Lower leg skin (tissue), 4 donors: Measurements from ENCODE around the gene MLC1. TPM values are rescaled to one million over a fixed set of nuclear protein-coding genes. Genes with fewer than 3 reads are reported as not detected.
"Not testable (repeated sequence)": the region's sequence is repeated elsewhere in the genome, so short reads cannot be mapped to it uniquely, and the experiment has no call there.

Experiments used
- DNase-seq, 2 donors: peaks; one replicate each; pipeline ENCODE4 v3.0.0-alpha.2; 2019; ENCODE audit warnings: low spot score in 2 of 2
- H3K4me3 ChIP-seq: fragments of 200-600 bp; sonication (generic); 2 replicates; pipeline ENCODE4 v1.5.1; 2017; ENCODE audit warnings: mild to moderate bottlenecking, low read depth; ENCODE audit not compliant: poor library complexity, severe bottlenecking
- CTCF ChIP-seq, 3 donors: fragments of 450-650 bp; IDR thresholded peaks; one replicate each; pipeline ENCODE4 v1.5.1; 2016; ENCODE audit warnings: antibody characterized with exemption in 3 of 3, mild to moderate bottlenecking in 3 of 3, moderate library complexity in 2 of 3
- POLR2A ChIP-seq, 2 donors: fragments of 450-650 bp; IDR thresholded peaks; one replicate each; pipeline ENCODE4 v1.6.1; 2016 to 2017; ENCODE audit warnings: antibody characterized with exemption in 2 of 2, mild to moderate bottlenecking in 1 of 2, moderate library complexity in 1 of 2
- WGBS, 2 donors: methylation state at CpG; one replicate each; pipeline ENCODE4 v1.1.5; 2018; 5-methylcytosine and 5-hydroxymethylcytosine counted together
- intact Hi-C: fragments of 100-400 bp; cut with DNase I; formaldehyde crosslinking; loops from one replicate; pipeline ENCODE4 v1.15.0; 2023; ENCODE audit warnings: low total_unique reads
- total RNA-seq, 4 donors: library from RNA; depleted of rRNA; stranded (reverse); fragments of >200 nt; gene quantifications; one replicate each; pipeline ENCODE4 v1.1.0, GENCODE V29; 2016

MLC1 gene
- total RNA-seq, 4 donors from 2014 or later: 0.15 to 2.1 (median 1.0) TPM

- no peak for DNase-seq
- intact Hi-C loops: no loop called here
- 83 to 90% methylated on average over 11 of the region's 11 CpGs for WGBS, 2 donors
- TF ChIP-seq POLR2A (IDR thresholded peaks at IDR 0.05) (no peak), CTCF (IDR thresholded peaks at IDR 0.05) (no peak)
- H3K4me3 ChIP-seq: no peak overlapping the region
Observed at GRCh38 chr22:50089231-50089630, 4.0 kb upstream of the MLC1 start.

DNA sequence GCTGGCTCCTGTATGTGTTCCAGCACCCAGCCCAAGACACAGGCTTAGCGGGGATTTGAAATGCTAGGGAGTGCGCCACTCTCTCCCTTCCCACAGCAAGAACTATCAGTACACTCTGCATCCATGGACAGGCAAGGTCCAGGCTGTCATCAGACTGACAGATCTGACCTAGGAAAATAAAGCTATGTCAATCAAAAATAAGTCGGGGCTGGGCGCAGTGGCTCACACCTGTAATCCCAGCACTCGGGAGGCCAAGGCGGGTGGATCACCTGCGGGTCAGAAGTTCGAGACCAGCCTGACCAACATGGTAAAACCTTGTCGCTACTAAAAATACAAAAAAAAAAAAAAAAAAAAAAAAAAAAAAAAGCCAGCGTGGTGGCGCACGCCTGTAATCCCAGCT is 2.9 kb upstream of the MLC1 start:
- intact Hi-C loops: no loop called here
- H3K4me3 ChIP-seq: no peak overlapping the region
- DNase-seq: no peak
- WGBS, 2 donors: 97 to 98% methylated on average over 12 of the region's 12 CpGs
- TF ChIP-seq CTCF (IDR thresholded peaks at IDR 0.05) (no peak), POLR2A (IDR thresholded peaks at IDR 0.05) (no peak)

GRCh38 chr22:50087646-50088045 is 2.4 kb upstream of the MLC1 start:
- H3K4me3 ChIP-seq: no peak overlapping the region
- TF ChIP-seq POLR2A (IDR thresholded peaks at IDR 0.05): no peak
- TF ChIP-seq CTCF (IDR thresholded peaks at IDR 0.05): no peak
- intact Hi-C loops: no loop called here
- no peak for DNase-seq
- 80 to 90% methylated on average over 12 of the region's 12 CpGs for WGBS, 2 donors

DNA sequence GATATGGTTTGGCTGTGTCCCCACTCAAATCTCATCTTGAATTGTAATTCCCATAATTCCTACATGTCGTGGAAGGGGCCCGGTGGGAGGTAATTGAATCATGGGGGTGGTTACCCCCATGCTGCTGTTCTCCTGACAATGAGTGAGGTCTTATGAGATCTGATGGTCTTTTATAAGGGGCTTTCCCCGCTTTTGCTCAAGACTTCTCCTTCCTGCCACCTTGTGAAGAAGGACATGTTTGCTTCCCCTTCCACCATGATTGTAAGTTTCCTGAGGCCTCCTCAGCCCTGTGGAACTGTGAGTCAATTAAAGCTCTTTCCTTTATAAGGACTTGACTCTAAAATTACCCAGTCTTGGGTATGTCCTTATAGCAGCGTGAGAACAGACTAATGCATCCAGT is 1.7 kb upstream of the MLC1 start:
- intact Hi-C loops, H3K4me3 ChIP-seq, DNase-seq: not testable (repeated sequence)
- 86 to 96% methylated on average over 4 of the region's 4 CpGs for WGBS, 2 donors

- DNase-seq: no peak
- intact Hi-C loops: no loop called here
- WGBS, 2 donors: 70 to 72% methylated on average over 5 of the region's 5 CpGs
- H3K4me3 ChIP-seq: no peak overlapping the region
- TF ChIP-seq POLR2A (IDR thresholded peaks at IDR 0.05) (no peak), CTCF (IDR thresholded peaks at IDR 0.05) (no peak)
Observed at GRCh38 chr22:50086526-50086925, 1.3 kb upstream of the MLC1 start.

GRCh38 chr22:50084614-50085021 is 608 bp downstream of the MLC1 start:
- intact Hi-C loops: no loop called here
- WGBS, 2 donors: 73 to 78% methylated on average over 16 of the region's 16 CpGs
- DNase-seq: no peak
- no peak overlapping the region for H3K4me3 ChIP-seq
- TF ChIP-seq POLR2A (IDR thresholded peaks at IDR 0.05) (no peak), CTCF (IDR thresholded peaks at IDR 0.05) (no peak)
